PFSK-1 (cell line): ENCODE results near the gene PTF1A.

Experiments
- FOXP2 ChIP-seq: optimal IDR thresholded peaks from 2 replicates; pipeline ENCODE3; 2011; ENCODE audit warnings: borderline replicate concordance, control low read depth, inconsistent platforms; ENCODE audit not compliant: insufficient read depth; ENCODE audit errors: extremely low read length, extremely low read depth
- POLR2AphosphoS5 ChIP-seq: IDR thresholded peaks from 2 replicates; pipeline ENCODE4 v1.6.1; 2012; ENCODE audit warnings: low read depth, mild to moderate bottlenecking, control low read depth, low read length, moderate library complexity
- SIN3A ChIP-seq: IDR thresholded peaks from 2 replicates; pipeline ENCODE4 v1.6.1; 2012; ENCODE audit warnings: mild to moderate bottlenecking, low read length, moderate library complexity, borderline replicate concordance; ENCODE audit not compliant: insufficient read depth
- TAF1 ChIP-seq: IDR thresholded peaks from 2 replicates; pipeline ENCODE4 v1.6.1; 2012; ENCODE audit warnings: low read length, control low read depth, borderline replicate concordance; ENCODE audit not compliant: insufficient read depth
- TF ChIP-seq, protein P1 (sequence below), 2 experiments: IDR thresholded peaks; 2 replicates each; pipeline versions ENCODE4 v1.6.1 to v1.8.0; 2011 to 2012; ENCODE audit warnings: low read depth in 2 of 2, low read length in 2 of 2, control low read depth in 1 of 2, inconsistent platforms in 1 of 2, mild to moderate bottlenecking in 1 of 2, moderate library complexity in 1 of 2; ENCODE audit not compliant: insufficient read depth in 1 of 2

PTF1A gene

DNA sequence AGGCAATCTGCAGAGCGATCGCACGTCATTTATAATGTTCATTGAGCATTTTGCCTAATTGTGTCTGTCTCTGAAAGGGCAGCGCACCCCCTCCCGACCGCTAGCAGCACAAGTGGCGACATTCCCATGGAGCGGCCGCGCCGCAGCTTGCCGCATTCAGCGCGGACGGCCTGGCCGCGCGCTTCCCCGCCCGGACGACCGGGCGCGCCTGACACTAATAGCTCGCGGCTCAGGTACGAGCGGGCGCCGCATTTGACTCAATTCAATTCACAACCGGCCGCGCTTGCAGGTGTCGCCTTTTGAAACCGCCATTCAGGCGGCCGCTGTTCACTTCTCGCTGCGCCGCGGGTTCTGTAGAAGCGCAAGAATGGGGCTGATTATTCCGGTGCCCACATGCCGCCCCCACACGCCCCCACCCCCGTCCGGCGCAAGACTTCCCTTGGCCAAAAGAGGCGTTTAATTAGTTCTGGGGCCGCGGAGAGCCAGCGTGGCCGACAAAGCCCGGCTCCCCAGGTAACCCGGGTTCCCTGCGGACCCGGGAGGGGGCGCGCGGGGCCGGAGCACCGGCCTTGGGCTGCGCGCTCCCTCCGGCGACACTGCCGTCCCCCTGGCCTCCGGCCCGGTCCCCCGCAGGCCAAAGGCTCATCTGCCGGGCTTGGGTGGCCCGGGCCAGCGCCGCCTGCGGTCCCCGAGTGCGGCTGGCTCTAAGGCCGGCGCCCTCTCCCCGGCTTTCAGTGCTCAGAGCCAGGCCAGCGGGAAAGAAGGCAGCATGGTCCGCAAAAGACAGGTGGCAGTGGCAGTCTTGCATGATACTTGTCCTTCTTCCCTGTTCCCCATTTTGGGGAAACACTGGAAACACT is 18.7 kb upstream of the PTF1A start:
- TF ChIP-seq SIN3A (no peak), TAF1 (no peak), POLR2AphosphoS5 (no peak), FOXP2 (no peak)
- TF ChIP-seq, protein P1, sequence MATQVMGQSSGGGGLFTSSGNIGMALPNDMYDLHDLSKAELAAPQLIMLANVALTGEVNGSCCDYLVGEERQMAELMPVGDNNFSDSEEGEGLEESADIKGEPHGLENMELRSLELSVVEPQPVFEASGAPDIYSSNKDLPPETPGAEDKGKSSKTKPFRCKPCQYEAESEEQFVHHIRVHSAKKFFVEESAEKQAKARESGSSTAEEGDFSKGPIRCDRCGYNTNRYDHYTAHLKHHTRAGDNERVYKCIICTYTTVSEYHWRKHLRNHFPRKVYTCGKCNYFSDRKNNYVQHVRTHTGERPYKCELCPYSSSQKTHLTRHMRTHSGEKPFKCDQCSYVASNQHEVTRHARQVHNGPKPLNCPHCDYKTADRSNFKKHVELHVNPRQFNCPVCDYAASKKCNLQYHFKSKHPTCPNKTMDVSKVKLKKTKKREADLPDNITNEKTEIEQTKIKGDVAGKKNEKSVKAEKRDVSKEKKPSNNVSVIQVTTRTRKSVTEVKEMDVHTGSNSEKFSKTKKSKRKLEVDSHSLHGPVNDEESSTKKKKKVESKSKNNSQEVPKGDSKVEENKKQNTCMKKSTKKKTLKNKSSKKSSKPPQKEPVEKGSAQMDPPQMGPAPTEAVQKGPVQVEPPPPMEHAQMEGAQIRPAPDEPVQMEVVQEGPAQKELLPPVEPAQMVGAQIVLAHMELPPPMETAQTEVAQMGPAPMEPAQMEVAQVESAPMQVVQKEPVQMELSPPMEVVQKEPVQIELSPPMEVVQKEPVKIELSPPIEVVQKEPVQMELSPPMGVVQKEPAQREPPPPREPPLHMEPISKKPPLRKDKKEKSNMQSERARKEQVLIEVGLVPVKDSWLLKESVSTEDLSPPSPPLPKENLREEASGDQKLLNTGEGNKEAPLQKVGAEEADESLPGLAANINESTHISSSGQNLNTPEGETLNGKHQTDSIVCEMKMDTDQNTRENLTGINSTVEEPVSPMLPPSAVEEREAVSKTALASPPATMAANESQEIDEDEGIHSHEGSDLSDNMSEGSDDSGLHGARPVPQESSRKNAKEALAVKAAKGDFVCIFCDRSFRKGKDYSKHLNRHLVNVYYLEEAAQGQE (IDR thresholded peaks at IDR 0.05; ENCODE audit: insufficient read depth in 1 of 2, low read depth in 2 of 2, low read length in 2 of 2) = no peak

DNA sequence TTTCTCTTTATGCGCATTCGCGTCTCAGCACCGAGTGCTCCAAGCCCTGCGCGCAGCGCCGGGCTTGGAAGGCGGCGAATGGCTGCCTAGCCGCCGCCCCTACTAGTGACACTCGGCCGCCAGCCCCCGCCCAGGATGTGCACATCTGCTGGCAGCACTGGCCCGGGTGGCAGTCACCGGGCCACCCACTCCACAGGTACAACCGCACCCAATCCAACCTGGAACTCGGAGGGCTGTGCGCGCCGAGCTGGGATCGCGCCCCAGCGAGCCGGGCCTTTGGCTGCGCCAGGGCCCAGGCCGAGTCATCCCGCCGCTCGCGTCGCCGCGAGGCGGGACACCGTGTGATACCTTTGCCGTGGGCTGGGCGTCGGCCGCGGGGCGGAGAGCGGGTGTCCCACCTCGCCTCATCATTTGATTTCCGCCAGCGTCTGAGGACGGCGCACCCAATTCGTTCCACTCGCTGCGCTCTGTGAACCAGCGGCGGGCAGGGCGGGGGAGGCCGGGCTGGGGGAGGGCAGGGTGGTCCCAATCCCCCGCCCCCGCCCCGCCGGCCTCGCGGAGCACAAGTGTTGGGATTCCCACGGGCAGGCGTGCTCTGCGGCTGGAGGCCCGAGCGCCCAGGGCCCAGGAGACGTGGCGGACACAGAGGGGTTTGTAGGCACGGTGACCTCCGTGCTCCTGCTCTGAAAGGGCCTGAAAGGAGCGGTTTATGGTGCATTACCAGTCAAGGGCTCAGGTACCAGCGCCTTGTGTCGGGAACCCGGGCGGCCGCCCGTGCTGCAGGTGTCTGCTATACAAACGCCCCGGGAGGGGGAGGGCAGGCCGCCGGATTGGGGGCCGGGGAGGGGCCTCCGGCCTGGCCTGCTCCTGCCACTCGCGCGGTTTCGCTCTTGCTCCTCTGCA is 17.8 kb upstream of the PTF1A start:
- TF ChIP-seq SIN3A (no peak), POLR2AphosphoS5 (no peak), TAF1 (no peak), FOXP2 (no peak)
- TF ChIP-seq, protein P1 (IDR thresholded peaks at IDR 0.05; ENCODE audit: insufficient read depth in 1 of 2, low read depth in 2 of 2, low read length in 2 of 2) = no peak

DNA sequence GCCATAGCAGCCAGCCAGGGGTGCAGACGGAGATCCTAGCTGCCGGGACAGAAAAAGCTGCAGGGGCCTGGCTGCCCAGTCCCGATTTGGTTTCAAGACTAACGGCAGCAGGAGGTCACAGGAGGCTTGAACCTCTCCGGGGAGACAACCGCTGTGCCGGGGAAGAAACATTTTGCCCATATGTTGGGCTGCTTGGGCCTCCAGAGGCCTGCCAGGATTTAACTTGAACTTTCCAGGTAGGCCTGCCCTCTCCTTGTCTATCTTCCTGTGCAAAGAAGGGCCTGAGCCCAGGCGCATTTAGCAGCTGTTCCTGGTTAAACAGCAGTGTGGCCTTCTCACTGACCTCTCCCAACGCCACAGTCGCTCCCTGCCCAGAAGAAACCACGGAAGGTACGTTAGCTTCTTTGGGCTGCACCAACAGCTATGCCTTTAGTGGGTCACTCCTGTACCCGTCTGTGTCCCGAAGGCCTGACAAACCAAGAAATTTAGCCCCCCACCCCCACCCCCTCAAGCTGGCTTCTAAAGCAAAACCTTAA is 17.1 kb upstream of the PTF1A start:
- no peak for TF ChIP-seq FOXP2
- TF ChIP-seq TAF1 = no peak
- TF ChIP-seq POLR2AphosphoS5 = no peak
- TF ChIP-seq, protein P1 (IDR thresholded peaks at IDR 0.05; ENCODE audit: insufficient read depth in 1 of 2, low read depth in 2 of 2, low read length in 2 of 2) = no peak
- TF ChIP-seq SIN3A = no peak

DNA sequence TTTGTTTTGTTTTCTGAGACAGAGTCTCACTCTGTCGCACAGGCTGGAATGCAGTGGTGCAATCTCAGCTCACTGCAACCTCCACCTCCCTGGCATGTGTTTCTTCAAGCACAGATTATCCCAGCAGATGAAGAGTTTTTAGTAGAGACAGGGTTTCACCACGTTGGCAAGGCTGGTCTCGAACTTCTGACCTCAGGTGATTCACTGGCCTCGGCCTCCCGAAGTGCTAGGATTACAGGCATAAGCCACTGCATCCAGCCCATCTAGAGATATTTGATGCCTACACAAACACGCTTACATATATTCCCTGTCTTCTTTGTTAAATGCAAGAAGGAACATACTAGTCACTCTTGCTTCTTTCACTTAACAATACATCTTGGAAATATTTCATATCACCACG is 5.9 kb upstream of the PTF1A start:
- no peak for TF ChIP-seq POLR2AphosphoS5
- TF ChIP-seq TAF1 = no peak
- no peak for TF ChIP-seq SIN3A
- TF ChIP-seq, protein P1 (IDR thresholded peaks at IDR 0.05; ENCODE audit: insufficient read depth in 1 of 2, low read depth in 2 of 2, low read length in 2 of 2) = no peak
- TF ChIP-seq FOXP2 = no peak
